Measurements from ENCODE around the gene SOCS4.
"Not testable (repeated sequence)": the region's sequence is repeated elsewhere in the genome, so short reads cannot be mapped to it uniquely, and the experiment has no call there.

SOCS4 gene

GRCh38 chr14:55052269-55052930 is 25.4 kb downstream of the SOCS4 start:
- DNase-seq, result no peak

DNA sequence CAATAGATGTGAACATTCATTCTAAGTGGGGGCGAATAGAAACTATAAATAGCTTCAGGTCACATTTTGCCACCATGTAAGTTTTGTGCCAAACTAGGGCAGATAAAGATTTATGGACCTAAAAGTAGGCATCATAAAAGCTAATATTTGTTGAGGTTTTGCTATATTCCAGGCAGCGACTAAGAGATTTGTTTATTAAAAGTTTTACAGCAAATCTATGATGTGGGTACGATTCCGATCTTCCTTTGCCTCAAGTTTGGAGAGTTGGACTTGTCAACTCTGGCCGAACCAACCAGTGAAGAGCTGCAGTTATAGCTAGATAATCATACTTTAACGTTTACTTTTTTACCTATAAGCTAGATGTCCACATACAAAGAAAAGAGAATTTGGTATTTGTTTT is 26.0 kb downstream of the SOCS4 start:
- DNase-seq, result no peak

GRCh38 chr14:55053500-55053899 is 26.5 kb downstream of the SOCS4 start:
- no peak for DNase-seq

GRCh38 chr14:55054098-55054497 is 27.1 kb downstream of the SOCS4 start:
- DNase-seq, result no peak

DNA sequence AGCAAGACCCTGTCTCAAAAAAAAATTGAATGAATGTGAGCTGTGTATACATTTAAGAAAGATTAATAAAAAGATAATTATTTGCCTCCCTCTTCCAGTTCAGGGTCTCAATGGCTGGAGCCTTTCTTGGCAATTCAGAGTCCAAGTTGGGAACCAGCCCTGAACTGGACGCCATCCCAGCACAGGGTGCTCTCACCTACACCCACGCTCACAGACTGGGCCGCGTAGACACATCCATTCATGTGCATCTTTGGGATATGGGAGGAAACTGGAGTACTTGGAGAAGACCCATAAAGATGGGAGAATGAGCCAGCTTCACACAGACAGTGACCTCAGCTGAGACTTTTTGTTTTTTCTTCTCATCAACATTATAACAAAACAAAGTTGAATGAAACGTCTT is 30.9 kb downstream of the SOCS4 start:
- DNase-seq, result no peak

- DNase-seq, result no peak
Observed at GRCh38 chr14:55059333-55059732, 32.3 kb downstream of the SOCS4 start.

DNA sequence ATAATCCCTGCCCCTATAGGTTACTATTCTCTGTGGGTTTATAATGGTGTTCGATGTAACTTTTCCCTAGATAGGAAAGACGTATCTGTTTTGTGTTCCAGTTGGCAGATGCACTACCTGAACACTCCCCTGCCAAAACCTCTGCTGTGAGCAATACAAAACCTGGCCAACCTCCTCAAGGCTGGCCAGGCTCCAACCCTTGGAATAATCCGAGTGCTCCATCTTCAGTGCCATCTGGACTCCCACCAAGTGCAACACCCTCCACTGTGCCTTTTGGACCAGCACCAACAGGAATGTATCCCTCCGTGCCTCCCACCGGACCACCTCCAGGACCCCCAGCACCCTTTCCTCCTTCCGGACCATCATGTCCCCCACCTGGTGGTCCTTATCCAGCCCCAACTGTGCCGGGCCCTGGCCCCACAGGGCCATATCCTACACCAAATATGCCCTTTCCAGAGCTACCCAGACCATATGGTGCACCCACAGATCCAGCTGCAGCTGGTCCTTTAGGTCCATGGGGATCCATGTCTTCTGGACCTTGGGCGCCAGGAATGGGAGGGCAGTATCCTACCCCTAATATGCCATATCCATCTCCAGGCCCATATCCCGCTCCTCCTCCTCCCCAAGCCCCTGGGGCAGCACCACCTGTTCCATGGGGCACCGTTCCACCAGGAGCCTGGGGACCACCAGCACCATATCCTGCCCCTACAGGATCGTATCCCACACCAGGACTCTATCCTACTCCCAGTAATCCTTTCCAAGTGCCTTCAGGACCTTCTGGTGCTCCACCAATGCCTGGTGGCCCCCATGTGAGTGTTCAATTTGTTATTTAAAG is 35.7 kb downstream of the SOCS4 start:
- no peak for DNase-seq

- not testable (repeated sequence) for DNase-seq
Observed at GRCh38 chr14:55064896-55065295, 37.9 kb downstream of the SOCS4 start.

- no peak for DNase-seq
Observed at GRCh38 chr14:55065411-55065810, 38.4 kb downstream of the SOCS4 start.

DNA sequence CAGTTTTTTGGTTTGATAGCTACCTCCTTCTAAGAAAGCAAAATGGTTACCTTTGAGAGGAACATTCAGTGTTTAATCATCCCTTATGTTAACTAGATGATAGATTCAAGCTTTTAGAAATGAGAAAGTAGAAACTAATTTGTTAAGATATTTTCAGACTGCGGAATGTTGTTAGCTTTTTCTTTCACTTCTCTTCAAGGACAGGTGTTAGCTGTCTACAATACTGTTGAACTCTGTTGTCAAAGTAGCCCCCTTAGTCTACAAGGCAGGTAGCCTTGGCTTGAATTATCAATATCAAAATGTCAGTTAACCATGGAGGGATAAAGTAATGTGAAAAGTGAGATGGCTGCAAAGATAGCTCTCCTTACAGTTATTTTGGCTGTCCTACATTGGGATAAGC is 39.2 kb downstream of the SOCS4 start:
- DNase-seq, result no peak

- DNase-seq, result no peak
Observed at GRCh38 chr14:55070981-55071411, 44.0 kb downstream of the SOCS4 start.

DNA sequence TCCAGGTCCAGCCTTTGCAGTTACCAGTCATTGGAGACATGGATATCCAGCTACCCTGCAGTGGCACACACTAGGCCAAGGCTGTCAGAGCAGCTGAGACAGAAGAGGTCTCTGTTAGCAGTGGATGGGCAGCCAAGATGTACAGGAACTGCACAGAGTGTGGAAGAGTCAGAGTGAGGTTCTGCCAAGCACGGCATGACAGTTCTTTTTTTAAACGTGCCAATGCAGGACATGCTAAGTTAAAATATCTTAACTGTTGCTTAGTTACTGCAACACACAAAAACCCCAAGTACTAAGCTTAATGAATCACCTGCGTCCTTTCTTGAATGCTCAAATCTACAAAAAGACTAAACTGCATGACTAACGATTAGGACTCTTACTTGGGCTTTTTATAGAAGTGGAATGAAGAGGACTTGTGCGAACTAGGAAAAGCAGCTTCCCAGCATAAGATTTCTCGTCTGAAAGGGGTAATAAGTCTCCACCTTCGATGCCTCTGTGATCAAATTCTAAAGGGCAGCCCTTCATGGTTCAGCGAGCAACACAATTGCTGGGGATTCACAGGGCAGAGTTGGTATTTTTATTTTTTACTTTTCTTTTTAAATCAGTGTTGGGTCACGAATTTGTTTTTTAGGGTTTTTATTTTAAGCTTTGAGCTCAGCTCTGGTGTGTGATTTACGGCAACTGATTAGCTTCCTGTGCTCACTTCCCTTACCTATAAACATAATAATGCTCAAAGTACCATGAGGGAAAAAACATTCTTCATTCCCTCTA is 45.0 kb downstream of the SOCS4 start:
- DNase-seq, result peak; percentile 34

DNA sequence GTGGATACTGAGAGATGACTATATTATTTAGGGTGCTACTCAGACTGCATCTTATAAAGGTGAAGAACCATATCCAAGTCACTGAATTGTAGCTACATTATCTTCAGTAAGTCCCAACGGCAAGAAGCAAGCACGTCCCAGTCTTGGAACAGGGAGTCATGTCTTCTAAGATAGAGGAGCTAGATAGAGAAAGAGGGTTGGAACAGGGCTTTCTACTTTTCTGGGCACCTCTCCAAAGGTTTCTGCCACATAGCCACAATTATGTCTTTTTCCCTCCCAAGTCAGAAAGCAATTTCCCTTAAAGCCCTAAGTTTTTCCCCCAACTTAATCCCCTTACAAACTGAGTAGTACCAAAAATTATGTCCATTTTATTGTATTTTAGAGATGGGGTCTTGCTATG is 46.8 kb downstream of the SOCS4 start:
- DNase-seq, result no peak

DNA sequence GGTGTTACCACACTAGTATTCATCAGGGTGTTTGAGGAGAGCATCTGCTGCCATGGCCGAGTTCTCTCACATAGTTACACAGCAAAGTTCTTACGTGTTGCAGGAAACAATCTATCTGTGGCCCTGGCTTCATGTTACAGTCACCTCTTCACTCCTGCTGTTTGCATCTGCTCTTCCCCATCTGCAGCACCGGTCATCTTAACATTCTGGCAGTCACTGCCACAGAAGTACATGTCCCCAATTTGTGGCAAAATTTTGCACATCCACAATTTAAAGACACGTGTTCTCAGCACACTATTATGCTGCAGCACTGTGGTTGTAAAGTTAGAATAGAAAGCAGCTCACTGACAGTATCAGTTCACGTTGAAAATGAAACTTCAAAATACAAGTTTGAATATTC is 47.6 kb downstream of the SOCS4 start:
- no peak for DNase-seq

DNA sequence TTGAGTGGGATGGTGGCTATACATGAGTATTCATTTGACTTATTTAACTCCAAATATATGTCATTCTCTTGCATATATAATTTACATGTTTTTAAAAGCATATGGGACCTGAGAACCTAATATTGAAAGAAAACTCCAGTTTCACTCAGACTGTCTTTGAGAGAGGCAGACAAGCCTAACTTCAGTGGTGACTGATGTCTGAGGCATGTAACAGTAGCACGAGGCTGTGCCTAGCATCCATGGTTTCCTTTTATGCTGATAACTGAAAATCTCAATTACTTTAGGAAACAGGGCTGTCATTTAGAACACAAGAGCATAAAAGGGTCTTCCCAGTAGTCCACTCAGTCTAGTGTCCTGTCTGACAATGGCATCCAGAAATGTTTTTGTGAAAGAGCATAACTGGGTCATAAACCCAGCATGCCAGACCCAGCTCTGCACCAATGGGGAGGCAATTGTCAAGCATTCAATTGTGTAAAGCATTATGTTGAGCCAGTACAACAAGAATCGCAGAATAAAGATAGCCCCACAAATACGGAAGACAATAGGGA is 48.7 kb downstream of the SOCS4 start:
- DNase-seq, result no peak

DNA sequence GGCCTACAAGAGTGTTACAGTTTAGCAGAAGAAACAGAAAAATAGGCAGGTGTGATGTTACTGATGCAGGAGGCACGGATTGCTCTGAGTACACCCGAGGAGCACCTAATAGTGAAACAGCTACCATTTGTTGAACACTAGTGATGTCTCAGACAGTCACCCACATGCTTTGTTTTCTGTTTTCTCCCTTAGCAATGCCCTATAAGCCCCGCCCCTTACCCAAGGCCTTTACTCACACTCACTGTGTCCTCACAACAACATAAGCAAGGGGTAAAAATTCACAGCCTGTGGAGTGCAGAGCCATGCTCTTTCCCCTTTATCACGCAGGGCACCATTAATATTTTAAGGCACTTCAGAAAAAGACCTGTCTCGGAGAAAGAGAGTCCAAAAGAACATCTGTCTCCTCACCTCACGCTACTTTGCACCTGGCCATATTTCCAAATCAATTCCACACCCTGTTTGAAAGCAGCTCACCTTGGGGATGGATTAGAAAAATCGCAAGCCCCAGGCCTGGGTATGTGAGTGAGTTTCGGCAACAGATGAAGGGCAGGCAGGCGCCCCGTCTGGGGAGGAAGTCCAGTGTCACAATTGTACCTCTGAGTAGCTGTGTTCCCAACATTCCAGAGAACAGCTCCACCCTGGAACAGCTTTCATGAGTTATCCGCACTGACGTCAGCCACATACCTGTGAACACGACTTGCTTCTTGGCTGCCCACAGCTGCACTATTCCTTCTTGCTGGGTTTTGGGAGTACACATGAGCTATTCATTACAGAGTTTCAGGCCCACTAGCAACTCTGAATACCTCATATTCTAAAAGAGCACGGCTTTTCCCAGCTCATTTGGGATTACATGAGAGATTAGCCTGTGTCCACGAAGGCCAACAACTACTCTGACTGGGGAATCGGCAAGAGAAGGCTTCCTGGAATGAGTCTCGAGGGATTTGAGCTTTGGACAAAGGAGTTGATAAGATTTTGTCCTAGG is 50.4 kb downstream of the SOCS4 start:
- DNase-seq, result peak; percentile 36

DNA sequence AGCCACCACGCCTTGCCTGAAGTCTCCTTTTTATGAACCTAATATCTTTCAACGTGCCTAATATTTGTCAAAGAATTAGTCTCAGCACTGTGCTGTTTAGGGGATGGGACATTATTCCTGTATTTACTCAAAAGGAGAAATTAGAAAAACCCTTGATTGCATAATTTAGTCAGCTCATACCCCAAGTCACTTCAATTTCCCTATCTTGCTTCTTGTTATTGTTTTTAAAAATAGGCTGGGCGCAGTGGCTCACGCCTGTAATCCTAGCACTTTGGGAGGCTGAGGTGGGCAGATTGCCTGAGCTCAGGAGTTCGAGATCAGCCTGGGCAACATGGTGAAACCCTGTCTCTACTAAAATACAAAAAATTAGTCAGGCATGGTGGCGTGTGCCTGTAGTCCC is 52.9 kb downstream of the SOCS4 start:
- DNase-seq, result not testable (repeated sequence)

DNA sequence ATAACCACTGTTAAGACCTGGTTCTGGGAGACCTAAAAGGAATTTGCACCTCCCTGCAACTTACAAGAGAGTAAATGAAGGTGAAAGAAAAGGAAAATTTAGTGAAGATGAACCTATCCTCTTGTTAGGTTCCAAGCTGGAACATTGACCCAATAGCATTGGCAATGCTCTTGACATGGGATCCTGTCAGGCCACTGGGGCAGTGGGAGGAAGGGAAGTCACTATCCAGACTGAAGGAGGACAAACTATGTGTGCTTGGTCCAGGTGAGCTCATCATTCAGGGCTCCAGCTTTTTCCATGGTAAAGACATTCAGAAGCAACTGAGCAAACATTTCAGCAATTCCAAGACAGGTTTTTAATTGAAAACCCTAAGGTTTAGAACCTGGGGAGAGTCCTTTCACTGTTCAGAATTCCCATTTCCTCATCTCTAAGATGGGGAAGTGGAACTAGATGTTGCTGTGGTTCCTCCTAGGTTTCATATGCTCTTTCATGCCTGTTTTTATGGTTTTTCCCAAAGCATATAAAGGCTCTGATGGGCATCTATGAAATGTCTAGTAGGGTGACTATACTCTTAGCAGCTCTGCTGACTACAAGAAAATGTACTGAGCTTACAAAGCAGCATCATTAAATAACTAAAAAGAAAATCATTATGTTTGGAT is 57.5 kb downstream of the SOCS4 start:
- no peak for DNase-seq

DNA sequence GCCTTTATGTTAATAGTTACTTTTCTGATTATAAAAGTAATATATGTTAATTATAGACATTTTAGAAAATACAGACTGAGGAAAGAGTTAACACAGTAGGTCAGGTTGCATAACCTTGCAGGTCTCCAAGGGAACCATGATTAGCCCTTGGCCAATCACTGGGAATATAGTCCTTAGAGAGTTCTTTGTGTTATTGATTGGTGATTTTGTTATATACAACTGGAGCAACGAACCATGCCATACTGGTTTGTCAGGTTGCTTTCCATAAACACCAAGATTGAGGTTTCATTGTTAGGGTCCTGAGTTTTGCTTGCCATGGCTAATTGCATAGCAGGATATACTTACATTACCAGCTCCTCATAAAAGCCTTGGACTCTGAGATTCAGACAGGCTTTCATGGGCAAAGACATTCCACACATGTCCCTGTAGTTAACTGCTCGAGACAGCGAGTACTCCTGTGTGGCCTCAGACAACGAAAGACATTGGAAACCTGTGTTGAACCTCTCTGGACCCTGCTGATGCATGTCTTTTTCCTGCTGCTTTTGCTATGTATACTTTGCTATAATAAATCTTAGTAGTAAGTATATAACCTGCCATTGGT is 58.1 kb downstream of the SOCS4 start:
- no peak for DNase-seq

GRCh38 chr14:55086938-55087337 is 59.9 kb downstream of the SOCS4 start:
- DNase-seq, result no peak

- DNase-seq, result no peak
Observed at GRCh38 chr14:55088356-55088755, 61.3 kb downstream of the SOCS4 start.

Data from CD4-positive, alpha-beta T cell treated with Interleukin-6 for 4 hours (primary cell).